OCI-LY7 (cell line): Measurements from ENCODE around the gene GNB5. TPM values are rescaled to one million over a fixed set of nuclear protein-coding genes. Genes with fewer than 3 reads are reported as not detected.

Experiments
- BruUV-seq: library from RNA; stranded (reverse); fragments of 400-500 nt; replicated peaks from 2 replicates; lab custom pipeline; 2021; lab: Mats Ljungman, UMichigan
- CTCF ChIA-PET: fragments of 300-600 bp; sonication (Branson Sonifier 250); formaldehyde crosslinking; loops from one replicate; lab custom pipeline; 2022; ENCODE audit warnings: antibody characterized with exemption; ENCODE audit not compliant: unreplicated experiment; lab: Charles Lee
- POLR2A ChIA-PET: fragments of 300-600 bp; sonication (Branson Sonifier 250); formaldehyde crosslinking; loops from one replicate; lab custom pipeline; 2022; ENCODE audit warnings: antibody characterized with exemption; lab: Charles Lee
- DNase-seq: peaks from one replicate; pipeline ENCODE4 v3.0.0-alpha.2; 2015; ENCODE audit warnings: low spot score
- H2AFZ ChIP-seq: fragments of 200-600 bp; sonication (generic), shearing (Covaris generic); 2 replicates; pipeline ENCODE4 v1.6.1; 2014; ENCODE audit warnings: mild to moderate bottlenecking, antibody characterized with exemption, low read length, moderate library complexity
- H3K27ac ChIP-seq: fragments of 200-600 bp; sonication (generic); 2 replicates; pipeline ENCODE4 v1.5.1; 2014; ENCODE audit warnings: mixed run types, low read depth, mild to moderate bottlenecking, moderate library complexity, low read length, inconsistent platforms; ENCODE audit not compliant: poor library complexity, severe bottlenecking
- H3K36me3 ChIP-seq: fragments of 200-600 bp; sonication (generic); 2 replicates; pipeline ENCODE4 v1.6.1; 2014; ENCODE audit warnings: mild to moderate bottlenecking, antibody characterized with exemption, low read length, moderate library complexity, mixed read lengths; ENCODE audit not compliant: insufficient read depth
- H3K4me1 ChIP-seq: fragments of 200-600 bp; sonication (generic); 2 replicates; pipeline ENCODE4 v1.5.1; 2014; ENCODE audit warnings: mild to moderate bottlenecking, low read length; ENCODE audit not compliant: insufficient read depth, poor library complexity, severe bottlenecking
- H3K4me2 ChIP-seq: fragments of 200-600 bp; sonication (generic); 2 replicates; pipeline ENCODE4 v1.6.1; 2014; ENCODE audit warnings: mild to moderate bottlenecking, low read length
- H3K4me3 ChIP-seq: fragments of 200-600 bp; sonication (generic); 2 replicates; pipeline ENCODE4 v1.5.1; 2014; ENCODE audit warnings: mild to moderate bottlenecking, low read depth, low read length; ENCODE audit not compliant: poor library complexity, severe bottlenecking
- H3K79me2 ChIP-seq: fragments of 200-600 bp; sonication (generic); 2 replicates; pipeline ENCODE4 v1.6.1; 2016; ENCODE audit warnings: low read depth, mild to moderate bottlenecking, low read length, moderate library complexity, mixed read lengths; ENCODE audit not compliant: insufficient read depth
- H3K9me2 ChIP-seq: fragments of 200-600 bp; sonication (generic); 2 replicates; pipeline ENCODE4 v1.6.1; 2016; ENCODE audit warnings: mild to moderate bottlenecking, low read length, mixed read lengths; ENCODE audit not compliant: insufficient read depth
- H3K9me3 ChIP-seq: fragments of 200-600 bp; sonication (generic); 2 replicates; pipeline ENCODE4 v1.6.1; 2014; ENCODE audit warnings: mild to moderate bottlenecking, mixed run types, low read length, mixed read lengths
- H4K20me1 ChIP-seq: fragments of 200-600 bp; sonication (generic); 2 replicates; pipeline ENCODE4 v1.6.1; 2014; ENCODE audit warnings: mild to moderate bottlenecking, antibody characterized with exemption, low read length, moderate library complexity, mixed read lengths; ENCODE audit not compliant: insufficient read depth
- EZH2phosphoT487 ChIP-seq: fragments of 200-600 bp; sonication (generic); IDR thresholded peaks from 2 replicates; pipeline ENCODE4 v1.6.1; 2018; ENCODE audit warnings: low read depth, borderline replicate concordance, mild to moderate bottlenecking, mixed run types, antibody characterized with exemption, low read length, moderate library complexity, mixed read lengths
- intact Hi-C: fragments of 100-400 bp; cut with micrococcal nuclease; formaldehyde crosslinking; loops from one replicate; pipeline ENCODE4 v1.10.0; 2022; ENCODE audit not compliant: unreplicated experiment
- total RNA-seq, 2 experiments: library from RNA; depleted of rRNA in 1 of 2; stranded (reverse); fragments of >200 nt in 1 of 2; shearing (Covaris generic) in 1 of 2; gene quantifications; 2 replicates each; pipeline ENCODE4 v1.2.3, GENCODE V29; 2014 to 2022
- TF ChIP-seq, protein P1 (sequence below): fragments of 200-600 bp; sonication (generic); conservative IDR thresholded peaks from 2 replicates; pipeline ENCODE4 v1.5.1; 2014; ENCODE audit warnings: mild to moderate bottlenecking, antibody characterized with exemption, low read length, moderate library complexity, mixed read lengths

GNB5 gene
- total RNA-seq, 2 experiments from 2014 or later: 49.0 to 53.9 TPM

DNA sequence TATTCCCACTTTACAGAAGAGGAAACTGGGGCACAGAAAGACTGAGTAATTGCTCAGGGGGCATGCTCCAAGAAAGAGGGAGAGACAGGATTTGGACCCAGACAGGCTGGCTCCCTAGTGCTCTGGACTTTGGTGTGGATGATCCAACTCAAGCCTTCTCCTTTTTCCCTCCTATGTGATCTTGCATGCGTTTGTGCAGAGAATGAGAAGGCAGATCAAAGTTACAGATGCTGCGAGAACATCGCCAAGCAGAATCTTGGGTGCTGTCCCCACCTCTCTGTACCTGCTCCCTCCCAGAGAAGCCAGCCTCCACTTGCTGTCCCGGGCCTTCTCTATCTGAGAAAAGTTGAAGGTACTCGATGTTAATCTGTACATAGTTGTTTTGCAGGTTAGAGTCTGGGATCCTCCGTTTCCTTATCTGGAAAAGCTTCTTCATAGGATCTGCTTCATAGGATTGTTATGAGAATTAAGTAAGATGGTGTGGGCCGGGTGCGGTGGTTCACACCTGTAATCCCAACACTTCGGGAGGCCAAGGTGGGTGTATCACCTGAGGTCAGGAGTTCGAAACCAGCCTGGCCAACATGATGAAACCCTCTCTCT, 10.2 kb downstream of the GNB5 start:
- Histone ChIP-seq H3K79me2 (peaks cover 24% of the 10 kb centered on the region), H2AFZ (peak overlapping the region; percentile 93; the same call in 1 of the 2 replicates), H3K4me3 (peak overlapping the region; percentile 85), H4K20me1 (peaks cover 18% of the 10 kb centered on the region), H3K4me1 (peaks cover 65% of the 10 kb centered on the region), H3K4me2 (peak overlapping the region; percentile 99), H3K36me3 (0 out of 2 replicates have a peak, but pooled peaks cover 5% of the 10 kb centered on the region), H3K9me2 (no peaks in the 10 kb centered on the region), H3K9me3 (no peaks in the 10 kb centered on the region), H3K27ac (peak overlapping the region; percentile 81)
- intact Hi-C loops: loop anchor here (5.0 kb wide), 1 partner anchor 496 kb away; the partner anchor contains the start of gene ATOSA
- ChIA-PET CTCF (no interaction called here), POLR2A (interaction anchor here (0.6 to 4.2 kb wide), 3 partner anchors 10 to 45 kb away, joined by 3 to 33 read pairs (median 3); no protein-coding TSS in a partner anchor)
- DNase-seq: peak; percentile 32
- TF ChIP-seq, protein P1, sequence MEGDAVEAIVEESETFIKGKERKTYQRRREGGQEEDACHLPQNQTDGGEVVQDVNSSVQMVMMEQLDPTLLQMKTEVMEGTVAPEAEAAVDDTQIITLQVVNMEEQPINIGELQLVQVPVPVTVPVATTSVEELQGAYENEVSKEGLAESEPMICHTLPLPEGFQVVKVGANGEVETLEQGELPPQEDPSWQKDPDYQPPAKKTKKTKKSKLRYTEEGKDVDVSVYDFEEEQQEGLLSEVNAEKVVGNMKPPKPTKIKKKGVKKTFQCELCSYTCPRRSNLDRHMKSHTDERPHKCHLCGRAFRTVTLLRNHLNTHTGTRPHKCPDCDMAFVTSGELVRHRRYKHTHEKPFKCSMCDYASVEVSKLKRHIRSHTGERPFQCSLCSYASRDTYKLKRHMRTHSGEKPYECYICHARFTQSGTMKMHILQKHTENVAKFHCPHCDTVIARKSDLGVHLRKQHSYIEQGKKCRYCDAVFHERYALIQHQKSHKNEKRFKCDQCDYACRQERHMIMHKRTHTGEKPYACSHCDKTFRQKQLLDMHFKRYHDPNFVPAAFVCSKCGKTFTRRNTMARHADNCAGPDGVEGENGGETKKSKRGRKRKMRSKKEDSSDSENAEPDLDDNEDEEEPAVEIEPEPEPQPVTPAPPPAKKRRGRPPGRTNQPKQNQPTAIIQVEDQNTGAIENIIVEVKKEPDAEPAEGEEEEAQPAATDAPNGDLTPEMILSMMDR: no peak
- TF ChIP-seq EZH2phosphoT487: no peak
- BruUV-seq: no TSS peak

GRCh38 chr15:52180196-52180835, 10.9 kb downstream of the GNB5 start:
- Histone ChIP-seq H3K27ac (peak overlapping the region; percentile 81), H3K36me3 (0 out of 2 replicates have a peak, but pooled peaks cover 5% of the 10 kb centered on the region), H3K4me2 (peak overlapping the region; percentile 99), H3K9me2 (no peaks in the 10 kb centered on the region), H3K79me2 (peaks cover 24% of the 10 kb centered on the region), H3K4me1 (peaks cover 65% of the 10 kb centered on the region), H3K9me3 (no peaks in the 10 kb centered on the region), H3K4me3 (peak overlapping the region; percentile 85), H2AFZ (peak overlapping the region; percentile 93), H4K20me1 (peaks cover 18% of the 10 kb centered on the region)
- TF ChIP-seq EZH2phosphoT487: no peak
- TF ChIP-seq, protein P1: no peak
- intact Hi-C loops: loop anchor here (5.0 kb wide), 1 partner anchor 497 kb away; the partner anchor contains the start of gene ATOSA
- POLR2A ChIA-PET: interaction anchor here (0.6 to 4.2 kb wide), 4 partner anchors 9 to 45 kb away, joined by 3 to 33 read pairs (median 8); no protein-coding TSS in a partner anchor
- TSS peak; percentile 68 for BruUV-seq
- CTCF ChIA-PET: interaction anchor here (2.6 kb wide), 1 partner anchor 37 kb away, joined by 9 read pairs; no protein-coding TSS in a partner anchor
- peak; percentile 71 for DNase-seq
